ENCODE measurements around the gene DOCK8.

DNA sequence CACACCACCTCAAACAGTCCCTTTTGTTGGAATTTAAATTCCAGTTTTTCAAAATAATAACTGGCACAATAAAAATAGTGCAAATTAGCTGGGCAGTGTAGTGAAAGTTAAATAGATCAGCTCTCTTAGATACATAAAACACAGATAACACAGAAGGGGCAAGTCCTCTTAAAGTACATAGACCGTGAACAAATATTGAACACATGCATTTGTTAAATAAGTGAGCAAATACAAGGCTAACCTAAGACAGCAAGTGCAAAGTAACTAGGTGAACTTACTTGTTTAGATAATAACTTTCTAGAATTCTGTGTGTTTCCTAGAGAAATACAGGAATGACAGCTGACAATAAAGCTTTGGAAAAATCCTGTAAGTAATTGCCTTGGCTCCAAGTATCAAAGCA is 280.1 kb downstream of the DOCK8 start:
- no peak for TF ChIP-seq CTCF (IDR thresholded peaks at IDR 0.05)
- no peak for TF ChIP-seq POLR2A (IDR thresholded peaks at IDR 0.05)
